Trophoblast cell (in vitro differentiated cells and primary cell): Measurements from ENCODE around the gene KIF16B.

Source experiments
- DNase-seq, 2 donors: peaks; one replicate each; pipeline ENCODE4 v3.0.0-alpha.2; 2016
- H2AFZ ChIP-seq: 2 replicates; pipeline ENCODE4 v1.6.1; 2013; ENCODE audit warnings: low read length, moderate library complexity, mild to moderate bottlenecking; ENCODE audit not compliant: insufficient read depth, poor library complexity
- H2AK5ac ChIP-seq: 2 replicates; pipeline ENCODE4 v1.6.1; 2013; ENCODE audit warnings: mild to moderate bottlenecking, low read length
- H2BK120ac ChIP-seq: 2 replicates; pipeline ENCODE4 v1.6.1; 2013; ENCODE audit warnings: low read length, mild to moderate bottlenecking, moderate library complexity; ENCODE audit not compliant: insufficient read depth, poor library complexity
- H2BK12ac ChIP-seq: 2 replicates; pipeline ENCODE4 v1.6.1; 2013; ENCODE audit warnings: mild to moderate bottlenecking, low read length, moderate library complexity
- H2BK5ac ChIP-seq: 2 replicates; pipeline ENCODE4 v1.6.1; 2013; ENCODE audit warnings: low read length, low read depth, moderate library complexity, mild to moderate bottlenecking; ENCODE audit not compliant: poor library complexity
- H3K14ac ChIP-seq: 2 replicates; pipeline ENCODE4 v1.6.1; 2013; ENCODE audit warnings: mild to moderate bottlenecking, low read length
- H3K18ac ChIP-seq: 2 replicates; pipeline ENCODE4 v1.6.1; 2013; ENCODE audit warnings: mild to moderate bottlenecking, low read length
- H3K23ac ChIP-seq: 2 replicates; pipeline ENCODE4 v1.6.1; 2013; ENCODE audit warnings: low read length
- H3K27ac ChIP-seq: 2 replicates; pipeline ENCODE4 v1.5.1; 2013; ENCODE audit warnings: low read depth, mild to moderate bottlenecking, inconsistent platforms, low read length, moderate library complexity
- H3K27me3 ChIP-seq: 2 replicates; pipeline ENCODE4 v1.6.1; 2013; ENCODE audit warnings: inconsistent platforms, mild to moderate bottlenecking, low read length, moderate library complexity; ENCODE audit not compliant: insufficient read depth
- H3K36me3 ChIP-seq, 2 experiments: 1 replicate in 1 of 2; 2 replicates in 1 of 2; pipeline ENCODE4 v1.6.1; 2013; ENCODE audit warnings: low read length in 2 of 2, mild to moderate bottlenecking in 2 of 2, moderate library complexity in 1 of 2; ENCODE audit not compliant: insufficient read depth in 2 of 2, control insufficient read depth in 1 of 2
- H3K4ac ChIP-seq: 2 replicates; pipeline ENCODE4 v1.6.1; 2013; ENCODE audit warnings: low read depth, mild to moderate bottlenecking, low read length, moderate library complexity
- H3K4me1 ChIP-seq, 2 experiments: 1 replicate in 1 of 2; 2 replicates in 1 of 2; pipeline ENCODE4 v1.6.1; 2013; ENCODE audit warnings: low read length in 2 of 2, mild to moderate bottlenecking in 2 of 2, moderate library complexity in 1 of 2; ENCODE audit not compliant: insufficient read depth in 2 of 2, control insufficient read depth in 1 of 2
- H3K4me2 ChIP-seq: 2 replicates; pipeline ENCODE4 v1.6.1; 2013; ENCODE audit warnings: inconsistent platforms, mild to moderate bottlenecking, low read length, moderate library complexity
- H3K4me3 ChIP-seq: 2 replicates; pipeline ENCODE4 v1.5.1; 2013; ENCODE audit warnings: mild to moderate bottlenecking, low read depth, low read length, inconsistent platforms
- H3K79me1 ChIP-seq: one replicate; pipeline ENCODE4 v1.6.1; 2013; ENCODE audit warnings: low read length
- H3K79me2 ChIP-seq: 2 replicates; pipeline ENCODE4 v1.6.1; 2013; ENCODE audit warnings: low read length, mild to moderate bottlenecking; ENCODE audit not compliant: control insufficient read depth, insufficient read depth, poor library complexity
- H3K9ac ChIP-seq: 2 replicates; pipeline ENCODE4 v1.6.1; 2013; ENCODE audit warnings: mild to moderate bottlenecking, low read length
- H3K9me3 ChIP-seq: 2 replicates; pipeline ENCODE4 v1.6.1; 2013; ENCODE audit warnings: low read depth, mild to moderate bottlenecking, control low read depth, inconsistent platforms, low read length; ENCODE audit not compliant: insufficient read depth
- H4K12ac ChIP-seq: 2 replicates; pipeline ENCODE4 v1.6.1; 2013; ENCODE audit warnings: low read depth, mild to moderate bottlenecking, low read length, moderate library complexity
- H4K8ac ChIP-seq: 2 replicates; pipeline ENCODE4 v1.6.1; 2013; ENCODE audit warnings: low read depth, mild to moderate bottlenecking, low read length, moderate library complexity
- H4K91ac ChIP-seq: one replicate; pipeline ENCODE4 v1.6.1; 2013; ENCODE audit warnings: low read depth, mild to moderate bottlenecking, low read length, moderate library complexity
- WGBS: extraction: QIAGEN DNeasy Blood & Tissue Kit; methylation state at CpG from one replicate; pipeline ENCODE4 v1.1.7; 2013; ENCODE audit warnings: missing lambda C conversion rate; ENCODE audit not compliant: insufficient read length, insufficient coverage; ENCODE audit errors: extremely low coverage; 5-methylcytosine and 5-hydroxymethylcytosine counted together

KIF16B gene

GRCh38 chr20:16352321-16352720 is 220.9 kb downstream of the KIF16B start:
- no peak overlapping the region for H3K18ac ChIP-seq
- no peak overlapping the region for H3K27ac ChIP-seq
- H3K79me2 ChIP-seq, result no peaks in the 10 kb centered on the region
- H3K4me3 ChIP-seq, result no peak overlapping the region
- no peak overlapping the region for H2BK120ac ChIP-seq
- no peaks in the 10 kb centered on the region for H3K79me1 ChIP-seq
- H2AFZ ChIP-seq, result no peak overlapping the region
- H3K14ac ChIP-seq, result no peak overlapping the region
- H2AK5ac ChIP-seq, result no peak overlapping the region
- H3K23ac ChIP-seq, result no peak overlapping the region
- H3K36me3 ChIP-seq, result no peaks in the 10 kb centered on the region
- no peak overlapping the region for H3K9ac ChIP-seq
- no peak for DNase-seq
- H4K12ac ChIP-seq, result no peak overlapping the region
- no peaks in the 10 kb centered on the region for H3K9me3 ChIP-seq
- H3K4ac ChIP-seq, result no peak overlapping the region
- H2BK5ac ChIP-seq, result no peak overlapping the region
- no peak overlapping the region for H3K4me2 ChIP-seq
- H3K27me3 ChIP-seq, result no peaks in the 10 kb centered on the region
- H4K8ac ChIP-seq, result no peak overlapping the region
- no peak overlapping the region for H4K91ac ChIP-seq
- no peaks in the 10 kb centered on the region for H3K4me1 ChIP-seq
- no peak overlapping the region for H2BK12ac ChIP-seq
- WGBS, result no CpG with 5 or more reads among the region's 4 CpGs

GRCh38 chr20:16351415-16351814 is 221.8 kb downstream of the KIF16B start:
- Histone ChIP-seq H3K18ac (no peak overlapping the region), H3K27me3 (no peaks in the 10 kb centered on the region), H3K36me3 (no peaks in the 10 kb centered on the region), H4K91ac (no peak overlapping the region), H4K8ac (no peak overlapping the region), H2AFZ (no peak overlapping the region), H3K9ac (no peak overlapping the region), H2BK5ac (no peak overlapping the region), H3K27ac (no peak overlapping the region), H2BK120ac (no peak overlapping the region), H4K12ac (no peak overlapping the region), H2AK5ac (no peak overlapping the region), H3K4me3 (no peak overlapping the region), H3K23ac (no peak overlapping the region), H3K4me1 (no peaks in the 10 kb centered on the region), H2BK12ac (no peak overlapping the region), H3K9me3 (no peaks in the 10 kb centered on the region), H3K14ac (no peak overlapping the region), H3K4ac (no peak overlapping the region), H3K79me1 (no peaks in the 10 kb centered on the region), H3K79me2 (no peaks in the 10 kb centered on the region), H3K4me2 (no peak overlapping the region)
- no peak for DNase-seq
- WGBS, result no CpG with 5 or more reads among the region's 9 CpGs

GRCh38 chr20:16350465-16350864 is 222.8 kb downstream of the KIF16B start:
- no peak overlapping the region for H2BK120ac ChIP-seq
- H3K79me2 ChIP-seq, result no peaks in the 10 kb centered on the region
- no peak overlapping the region for H2AFZ ChIP-seq
- H2BK12ac ChIP-seq, result no peak overlapping the region
- H3K4me1 ChIP-seq, result no peaks in the 10 kb centered on the region
- H3K79me1 ChIP-seq, result no peaks in the 10 kb centered on the region
- H3K9me3 ChIP-seq, result no peaks in the 10 kb centered on the region
- H3K23ac ChIP-seq, result no peak overlapping the region
- WGBS, result no CpG with 5 or more reads among the region's 11 CpGs
- H4K91ac ChIP-seq, result no peak overlapping the region
- H4K8ac ChIP-seq, result no peak overlapping the region
- no peak overlapping the region for H3K4me3 ChIP-seq
- H2BK5ac ChIP-seq, result no peak overlapping the region
- no peak overlapping the region for H3K9ac ChIP-seq
- no peaks in the 10 kb centered on the region for H3K36me3 ChIP-seq
- no peak overlapping the region for H3K27ac ChIP-seq
- no peak overlapping the region for H3K4me2 ChIP-seq
- no peak overlapping the region for H3K18ac ChIP-seq
- no peak overlapping the region for H4K12ac ChIP-seq
- no peak overlapping the region for H3K4ac ChIP-seq
- no peak overlapping the region for H3K14ac ChIP-seq
- H2AK5ac ChIP-seq, result no peak overlapping the region
- H3K27me3 ChIP-seq, result no peaks in the 10 kb centered on the region
- DNase-seq, result no peak

GRCh38 chr20:16349523-16350260 is 223.6 kb downstream of the KIF16B start:
- Histone ChIP-seq H3K36me3 (no peaks in the 10 kb centered on the region), H2BK120ac (no peak overlapping the region), H3K79me2 (no peaks in the 10 kb centered on the region), H2BK12ac (no peak overlapping the region), H3K27ac (no peak overlapping the region), H3K4me1 (no peaks in the 10 kb centered on the region), H3K79me1 (no peaks in the 10 kb centered on the region), H3K4ac (no peak overlapping the region), H3K18ac (no peak overlapping the region), H3K23ac (no peak overlapping the region), H3K14ac (no peak overlapping the region), H2BK5ac (no peak overlapping the region), H4K91ac (no peak overlapping the region), H3K9me3 (peaks cover 2% of the 10 kb centered on the region), H2AK5ac (no peak overlapping the region), H3K9ac (no peak overlapping the region), H3K27me3 (no peaks in the 10 kb centered on the region), H4K8ac (no peak overlapping the region), H4K12ac (no peak overlapping the region), H3K4me3 (no peak overlapping the region), H3K4me2 (no peak overlapping the region), H2AFZ (no peak overlapping the region)
- DNase-seq, result no peak
- no CpG with 5 or more reads among the region's 6 CpGs for WGBS
